NT2/D1 (cell line): ENCODE results near the gene WNT2B.

Source experiments
- SUZ12 ChIP-seq: IDR thresholded peaks from 2 replicates; pipeline ENCODE4 v1.6.1; 2011; ENCODE audit not compliant: insufficient read length, insufficient read depth; ENCODE audit errors: extremely low read depth
- YY1 ChIP-seq: IDR thresholded peaks from 2 replicates; pipeline ENCODE4 v1.6.1; 2011; ENCODE audit not compliant: insufficient read length, insufficient read depth

GRCh38 chr1:112563341-112563740 is 54.6 kb downstream of the WNT2B start:
- TF ChIP-seq SUZ12, result no peak
- TF ChIP-seq YY1, result no peak
